ENCODE data around the gene CCDC152. TPM values are rescaled to one million over a fixed set of nuclear protein-coding genes. Genes with fewer than 3 reads are reported as not detected.
"Not testable (repeated sequence)": the region's sequence is repeated elsewhere in the genome, so short reads cannot be mapped to it uniquely, and the experiment has no call there.

CCDC152 gene
- total RNA-seq, 1 donor from 2014 or later = 0.96 TPM

- no peak for TF ChIP-seq CTCF (IDR thresholded peaks at IDR 0.05; ENCODE audit: insufficient read depth, low read length, poor library complexity, severe bottlenecking)
Observed at GRCh38 chr5:42721484-42721883, 35.1 kb upstream of the CCDC152 start.

GRCh38 chr5:42734531-42735058, 22.0 kb upstream of the CCDC152 start:
- H3K4me3 ChIP-seq (ENCODE audit: low read depth, low read length); H3K36me3 ChIP-seq (ENCODE audit: control insufficient read depth, insufficient read depth, low read length); DNase-seq (ENCODE audit: low read depth); H3K27me3 ChIP-seq (ENCODE audit: control insufficient read depth, insufficient read depth, low read length): not testable (repeated sequence)

More at GRCh38 chr5:42721484-42721883, 35.1 kb upstream of the CCDC152 start:
- Histone ChIP-seq H3K27me3 (ENCODE audit: control insufficient read depth, insufficient read depth, low read length) (no peaks in the 10 kb centered on the region), H3K4me3 (ENCODE audit: low read depth, low read length) (no peak overlapping the region), H3K36me3 (ENCODE audit: control insufficient read depth, insufficient read depth, low read length) (no peaks in the 10 kb centered on the region)
- no peak for DNase-seq (ENCODE audit: low read depth)

GRCh38 chr5:42740920-42741319, 15.7 kb upstream of the CCDC152 start:
- Histone ChIP-seq H3K27me3 (ENCODE audit: control insufficient read depth, insufficient read depth, low read length) (no peaks in the 10 kb centered on the region), H3K36me3 (ENCODE audit: control insufficient read depth, insufficient read depth, low read length) (no peaks in the 10 kb centered on the region), H3K4me3 (ENCODE audit: low read depth, low read length) (no peak overlapping the region)
- TF ChIP-seq CTCF (IDR thresholded peaks at IDR 0.05; ENCODE audit: insufficient read depth, low read length, poor library complexity, severe bottlenecking) = no peak
- DNase-seq (ENCODE audit: low read depth) = no peak

- Histone ChIP-seq H3K27me3 (ENCODE audit: control insufficient read depth, insufficient read depth, low read length) (no peaks in the 10 kb centered on the region), H3K4me3 (ENCODE audit: low read depth, low read length) (no peak overlapping the region), H3K36me3 (ENCODE audit: control insufficient read depth, insufficient read depth, low read length) (no peaks in the 10 kb centered on the region)
- TF ChIP-seq CTCF (IDR thresholded peaks at IDR 0.05; ENCODE audit: insufficient read depth, low read length, poor library complexity, severe bottlenecking) = peak; percentile 33
- DNase-seq (ENCODE audit: low read depth) = no peak
Observed at GRCh38 chr5:42745426-42745825, 11.2 kb upstream of the CCDC152 start.

- no peak for TF ChIP-seq CTCF (IDR thresholded peaks at IDR 0.05; ENCODE audit: insufficient read depth, low read length, poor library complexity, severe bottlenecking)
- no peak for DNase-seq (ENCODE audit: low read depth)
- no peak overlapping the region for H3K4me3 ChIP-seq (ENCODE audit: low read depth, low read length)
- H3K27me3 ChIP-seq (ENCODE audit: control insufficient read depth, insufficient read depth, low read length) = no peaks in the 10 kb centered on the region
- H3K36me3 ChIP-seq (ENCODE audit: control insufficient read depth, insufficient read depth, low read length) = no peaks in the 10 kb centered on the region
Observed at GRCh38 chr5:42745856-42746255, 10.8 kb upstream of the CCDC152 start.

GRCh38 chr5:42749020-42749419, 7.6 kb upstream of the CCDC152 start:
- no peaks in the 10 kb centered on the region for H3K27me3 ChIP-seq (ENCODE audit: control insufficient read depth, insufficient read depth, low read length)
- TF ChIP-seq CTCF (IDR thresholded peaks at IDR 0.05; ENCODE audit: insufficient read depth, low read length, poor library complexity, severe bottlenecking) = no peak
- no peak for DNase-seq (ENCODE audit: low read depth)
- H3K36me3 ChIP-seq (ENCODE audit: control insufficient read depth, insufficient read depth, low read length) = no peaks in the 10 kb centered on the region
- no peak overlapping the region for H3K4me3 ChIP-seq (ENCODE audit: low read depth, low read length)

Data from kidney epithelial cell (primary cell).